DOHH2 (cell line): ENCODE data around the gene TOGARAM1.

Experiments
- H3F3A ChIP-seq: fragments of 200-600 bp; sonication (generic), shearing (Covaris generic); 2 replicates; pipeline ENCODE4 v1.6.0; 2016; ENCODE audit warnings: antibody characterized with exemption, mild to moderate bottlenecking; ENCODE audit not compliant: control insufficient read depth, insufficient read depth
- H3K27ac ChIP-seq: fragments of 200-600 bp; sonication (generic); 2 replicates; pipeline ENCODE4 v1.5.1; 2014; ENCODE audit warnings: low read depth, mild to moderate bottlenecking, low read length, moderate library complexity
- H3K27me3 ChIP-seq: fragments of 200-600 bp; sonication (generic); 2 replicates; pipeline ENCODE4 v1.6.1; 2014; ENCODE audit warnings: mild to moderate bottlenecking, low read length, mixed read lengths; ENCODE audit not compliant: control insufficient read depth
- H3K36me3 ChIP-seq: fragments of 200-600 bp; sonication (generic); 2 replicates; pipeline ENCODE4 v1.6.1; 2014; ENCODE audit warnings: mild to moderate bottlenecking, low read length, moderate library complexity, mixed read lengths; ENCODE audit not compliant: control insufficient read depth
- H3K4me1 ChIP-seq: fragments of 200-600 bp; sonication (generic); 2 replicates; pipeline ENCODE4 v1.6.1; 2014; ENCODE audit warnings: mild to moderate bottlenecking, low read length, mixed read lengths; ENCODE audit not compliant: control insufficient read depth
- H3K4me2 ChIP-seq: fragments of 200-600 bp; sonication (generic); 2 replicates; pipeline ENCODE4 v1.6.0; 2014; ENCODE audit warnings: mild to moderate bottlenecking, low read length, moderate library complexity
- H3K4me3 ChIP-seq: fragments of 200-600 bp; sonication (generic); 2 replicates; pipeline ENCODE4 v1.5.1; 2014; ENCODE audit warnings: mild to moderate bottlenecking, low read length, mixed read lengths
- H3K79me2 ChIP-seq: fragments of 200-600 bp; sonication (generic); 2 replicates; pipeline ENCODE4 v1.6.1; 2014; ENCODE audit warnings: mild to moderate bottlenecking, low read length, mixed read lengths; ENCODE audit not compliant: control insufficient read depth
- H3K9me2 ChIP-seq: fragments of 200-600 bp; sonication (generic); replicated peaks from 2 replicates; pipeline ENCODE4 v1.6.1; 2014; ENCODE audit warnings: mild to moderate bottlenecking, low read length, mixed read lengths; ENCODE audit not compliant: control insufficient read depth
- H3K9me3 ChIP-seq: fragments of 200-600 bp; sonication (generic); 2 replicates; pipeline ENCODE4 v1.6.1; 2014; ENCODE audit warnings: antibody characterized with exemption, low read length, mixed read lengths; ENCODE audit not compliant: control insufficient read depth, insufficient read depth
- H4K20me1 ChIP-seq: fragments of 200-600 bp; sonication (generic); 2 replicates; pipeline ENCODE4 v1.6.0; 2014; ENCODE audit warnings: low read depth, mild to moderate bottlenecking, antibody characterized with exemption, low read length, moderate library complexity; ENCODE audit not compliant: control insufficient read depth, insufficient read depth
- CTCF ChIP-seq: fragments of 200-600 bp; sonication (generic); IDR thresholded peaks from one replicate; pipeline ENCODE4 v1.5.1; 2014; ENCODE audit warnings: antibody characterized with exemption, mild to moderate bottlenecking, low read depth, low read length; ENCODE audit not compliant: poor library complexity, severe bottlenecking
- EZH2phosphoT487 ChIP-seq: fragments of 200-600 bp; sonication (generic); IDR thresholded peaks from 2 replicates; pipeline ENCODE4 v1.6.1; 2017; ENCODE audit warnings: borderline replicate concordance, mild to moderate bottlenecking, antibody characterized with exemption, low read length, moderate library complexity, mixed read lengths

TOGARAM1 gene

GRCh38 chr14:44935155-44935554 lies 26.8 kb upstream of the TOGARAM1 start:
- no peak overlapping the region for H3K4me3 ChIP-seq
- H3K27me3 ChIP-seq: no peaks in the 10 kb centered on the region
- H3K4me2 ChIP-seq: no peak overlapping the region
- H3F3A ChIP-seq: no peaks in the 10 kb centered on the region
- H3K27ac ChIP-seq: no peak overlapping the region
- H3K4me1 ChIP-seq: no peaks in the 10 kb centered on the region
- TF ChIP-seq EZH2phosphoT487 (no peak), CTCF (no peak)
- no peaks in the 10 kb centered on the region for H4K20me1 ChIP-seq
- peaks cover 6% of the 10 kb centered on the region for H3K36me3 ChIP-seq
- H3K9me2 ChIP-seq: no peaks in the 10 kb centered on the region
- no peaks in the 10 kb centered on the region for H3K79me2 ChIP-seq
- H3K9me3 ChIP-seq: no peaks in the 10 kb centered on the region

GRCh38 chr14:44937547-44937946 lies 24.4 kb upstream of the TOGARAM1 start:
- no peak overlapping the region for H3K4me2 ChIP-seq
- H3K79me2 ChIP-seq: no peaks in the 10 kb centered on the region
- H4K20me1 ChIP-seq: no peaks in the 10 kb centered on the region
- peaks cover 9% of the 10 kb centered on the region for H3K36me3 ChIP-seq
- no peaks in the 10 kb centered on the region for H3K4me1 ChIP-seq
- TF ChIP-seq EZH2phosphoT487 (no peak), CTCF (no peak)
- no peaks in the 10 kb centered on the region for H3K27me3 ChIP-seq
- no peak overlapping the region for H3K4me3 ChIP-seq
- no peaks in the 10 kb centered on the region for H3F3A ChIP-seq
- no peak overlapping the region for H3K27ac ChIP-seq
- H3K9me3 ChIP-seq: no peaks in the 10 kb centered on the region
- no peaks in the 10 kb centered on the region for H3K9me2 ChIP-seq

GRCh38 chr14:44940211-44940610 lies 21.8 kb upstream of the TOGARAM1 start:
- Histone ChIP-seq H3F3A (no peaks in the 10 kb centered on the region), H3K4me2 (no peak overlapping the region), H3K9me2 (no peaks in the 10 kb centered on the region), H3K36me3 (peaks cover 19% of the 10 kb centered on the region), H3K4me1 (no peaks in the 10 kb centered on the region), H3K9me3 (no peaks in the 10 kb centered on the region), H3K27me3 (no peaks in the 10 kb centered on the region), H3K79me2 (no peaks in the 10 kb centered on the region), H3K4me3 (no peak overlapping the region), H3K27ac (no peak overlapping the region), H4K20me1 (no peaks in the 10 kb centered on the region)
- TF ChIP-seq EZH2phosphoT487 (no peak), CTCF (no peak)

- H3K36me3 ChIP-seq: peaks cover 24% of the 10 kb centered on the region
These were observed 21.0 kb upstream of the TOGARAM1 start for GRCh38 chr14:44940944-44941343.

More at GRCh38 chr14:44940944-44941343, 21.0 kb upstream of the TOGARAM1 start:
- no peaks in the 10 kb centered on the region for H3K79me2 ChIP-seq
- H3K27me3 ChIP-seq: no peaks in the 10 kb centered on the region
- H3K27ac ChIP-seq: no peak overlapping the region
- no peaks in the 10 kb centered on the region for H3F3A ChIP-seq
- TF ChIP-seq CTCF (no peak), EZH2phosphoT487 (no peak)
- H3K9me2 ChIP-seq: no peaks in the 10 kb centered on the region
- no peaks in the 10 kb centered on the region for H4K20me1 ChIP-seq
- H3K4me1 ChIP-seq: no peaks in the 10 kb centered on the region
- H3K4me2 ChIP-seq: no peak overlapping the region
- H3K4me3 ChIP-seq: no peak overlapping the region
- H3K9me3 ChIP-seq: no peaks in the 10 kb centered on the region
